Daoy (cell line): ENCODE data around the gene POLDIP3. TPM values are rescaled to one million over a fixed set of nuclear protein-coding genes. Genes with fewer than 3 reads are reported as not detected.
"Not testable (repeated sequence)": the region's sequence is repeated elsewhere in the genome, so short reads cannot be mapped to it uniquely, and the experiment has no call there.

Source experiments
- DNase-seq: peaks from one replicate; pipeline ENCODE4 v3.0.0-alpha.2; 2015; ENCODE audit warnings: low read depth
- total RNA-seq: library from RNA; depleted of rRNA; stranded (reverse); fragments of >200 nt; shearing (Covaris generic); gene quantifications from 2 replicates; pipeline ENCODE4 v1.2.3, GENCODE V29; 2014

The POLDIP3 gene
- total RNA-seq, 1 experiment from 2014 or later = 39.9 TPM

DNA sequence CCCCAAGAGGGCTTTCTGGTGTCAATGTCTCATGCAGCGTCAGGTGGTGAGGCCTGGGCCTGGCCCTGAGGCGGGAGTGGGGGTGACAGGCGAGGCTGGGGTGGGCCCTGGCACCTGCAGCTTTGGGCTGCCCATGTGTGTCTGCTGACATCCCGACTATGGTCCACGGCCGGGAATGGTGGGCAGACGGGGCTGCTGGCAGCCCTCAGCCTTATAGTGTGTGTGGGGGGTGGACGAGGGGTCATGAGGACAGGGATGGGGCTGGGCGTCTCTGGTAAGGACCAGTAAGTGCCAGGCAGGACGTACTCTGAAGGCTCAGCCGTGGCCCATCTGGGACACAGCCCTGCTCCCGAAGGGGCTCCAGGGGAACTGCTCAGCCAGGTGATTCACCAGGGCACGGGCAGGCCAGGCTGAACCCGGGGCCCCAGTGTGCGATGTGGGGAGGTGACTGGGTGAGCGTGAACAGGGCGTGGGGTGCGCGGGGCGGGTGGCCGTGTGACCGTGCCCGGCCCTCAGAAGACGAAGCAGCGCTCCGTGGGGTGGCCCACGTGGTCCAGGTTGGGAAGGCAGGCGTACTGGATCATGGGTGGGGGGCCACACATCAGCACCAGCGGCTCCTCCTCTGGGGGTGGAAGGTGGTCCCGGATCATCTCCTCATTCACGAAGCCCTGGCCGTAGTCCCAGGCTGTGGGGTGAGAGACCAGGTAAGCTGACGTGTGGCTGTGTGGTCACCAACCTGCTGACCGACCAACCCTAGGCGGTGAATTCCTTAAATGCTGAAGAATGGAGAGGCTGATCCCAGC is 4.8 kb upstream of the POLDIP3 start:
- DNase-seq = no peak

- DNase-seq = no peak
These were observed 2.7 kb upstream of the POLDIP3 start for GRCh38 chr22:42617155-42617983.

DNA sequence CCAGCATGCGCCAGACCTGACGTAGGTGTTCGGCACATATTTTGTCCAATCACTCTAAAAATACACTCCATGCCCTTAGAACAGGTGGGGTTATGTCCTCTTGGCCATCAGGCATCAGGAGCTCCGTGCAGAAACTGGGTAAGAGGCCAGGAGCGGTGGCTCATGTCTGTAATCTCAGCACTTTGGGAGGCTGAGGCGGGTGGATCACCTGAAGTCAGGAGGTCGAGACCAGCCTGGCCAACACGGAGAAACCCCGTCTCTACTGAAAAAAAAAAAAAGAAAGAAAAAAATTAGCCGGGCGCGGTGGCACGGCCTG is 1.1 kb upstream of the POLDIP3 start:
- not testable (repeated sequence) for DNase-seq

DNA sequence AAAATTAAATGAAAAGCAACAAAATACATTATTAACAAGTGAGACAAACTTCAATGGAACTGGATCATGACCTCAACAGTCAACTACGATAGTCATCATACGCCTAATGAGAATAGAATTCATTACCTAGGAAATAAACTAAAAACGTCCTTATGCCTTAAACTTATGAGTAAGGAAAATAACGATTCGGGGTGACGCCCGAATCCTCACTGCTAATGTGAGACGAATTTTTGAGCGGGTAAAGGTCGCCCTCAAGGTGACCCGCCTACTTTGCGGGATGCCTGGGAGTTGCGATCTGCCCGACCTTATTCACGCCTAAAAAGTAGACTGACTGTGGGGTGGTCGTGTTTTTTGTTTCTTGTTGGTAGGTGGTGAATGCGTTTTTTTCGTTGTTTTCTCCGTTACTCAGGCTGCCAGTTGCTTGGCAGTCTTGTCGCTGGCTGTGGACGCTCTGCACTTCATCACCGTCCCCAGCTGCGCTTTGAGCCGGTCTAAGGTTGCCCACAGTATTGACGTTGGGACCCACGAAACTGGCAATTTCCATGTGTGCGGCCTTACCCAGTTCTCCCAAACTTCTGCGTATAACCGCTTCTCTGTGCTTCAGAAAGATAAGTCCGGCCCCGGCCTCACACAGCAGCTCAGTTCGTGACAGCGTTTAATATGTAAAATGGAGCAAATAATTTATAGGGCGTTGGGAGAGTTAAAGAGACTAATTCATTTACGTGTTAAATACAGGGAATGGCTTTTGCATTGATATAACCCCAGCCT is 593 bp upstream of the POLDIP3 start:
- DNase-seq = peak; percentile 99

- peak; percentile 30 for DNase-seq
These were observed 796 bp downstream of the POLDIP3 start for GRCh38 chr22:42613872-42614301.

DNA sequence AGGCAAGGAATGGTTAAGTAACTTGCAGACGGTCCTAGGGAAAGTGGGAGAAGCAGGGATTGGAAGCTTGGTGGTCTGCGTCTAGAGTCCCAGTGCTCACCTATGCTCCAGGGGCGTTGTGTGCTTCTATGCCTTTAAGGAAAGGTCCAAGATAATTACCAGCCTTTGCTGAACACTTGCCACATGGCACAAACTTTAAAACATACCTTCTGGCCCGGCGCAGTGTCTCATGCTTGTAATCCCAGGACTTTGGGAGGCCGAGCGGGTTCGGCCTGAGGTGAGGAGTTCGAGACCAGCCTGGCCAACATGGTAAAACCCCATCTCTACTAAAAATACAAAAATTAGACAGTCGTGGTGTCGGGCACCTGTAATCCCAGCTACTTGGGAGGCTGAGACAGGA is 2.3 kb downstream of the POLDIP3 start:
- no peak for DNase-seq

DNA sequence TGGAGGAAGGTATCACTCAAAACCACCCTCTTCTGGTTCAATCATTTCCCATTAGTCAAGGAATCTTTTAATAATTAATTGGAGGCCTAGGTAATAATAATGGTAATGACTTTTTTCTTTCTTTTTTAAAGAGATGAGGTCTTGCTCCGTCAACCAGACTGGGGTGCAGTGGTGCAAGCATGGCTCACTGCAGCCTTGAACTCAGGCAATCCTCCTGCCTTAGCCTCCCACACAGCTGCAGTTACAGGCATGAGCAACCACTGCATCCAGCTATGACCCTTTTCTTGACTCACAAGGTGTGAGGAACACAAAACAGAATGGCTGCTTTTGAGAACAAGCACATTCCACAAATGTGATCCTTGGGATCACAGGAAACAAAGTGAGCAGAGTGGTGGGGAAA is 3.6 kb downstream of the POLDIP3 start:
- no peak for DNase-seq

DNA sequence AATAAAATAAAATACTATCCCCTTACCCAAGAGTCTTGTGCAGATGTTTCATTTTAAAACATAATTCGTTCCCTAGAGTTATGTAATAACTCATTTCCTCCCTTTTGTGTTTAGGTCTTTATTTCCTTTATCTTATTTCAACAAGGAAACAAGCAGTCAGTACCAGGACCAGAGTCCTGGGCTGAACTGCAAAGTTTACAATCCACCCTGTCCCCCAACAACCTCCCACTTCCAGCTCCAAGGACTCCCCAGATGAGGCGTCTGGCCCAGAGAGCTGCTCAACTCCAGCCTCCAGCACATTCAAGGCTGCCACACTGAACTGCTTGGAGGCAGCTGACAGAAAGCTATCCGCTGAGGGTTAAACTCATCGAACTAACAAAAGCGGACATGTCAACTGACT is 4.5 kb downstream of the POLDIP3 start:
- DNase-seq = no peak

GRCh38 chr22:42608823-42609361 is 5.8 kb downstream of the POLDIP3 start:
- peak; percentile 65 for DNase-seq

DNA sequence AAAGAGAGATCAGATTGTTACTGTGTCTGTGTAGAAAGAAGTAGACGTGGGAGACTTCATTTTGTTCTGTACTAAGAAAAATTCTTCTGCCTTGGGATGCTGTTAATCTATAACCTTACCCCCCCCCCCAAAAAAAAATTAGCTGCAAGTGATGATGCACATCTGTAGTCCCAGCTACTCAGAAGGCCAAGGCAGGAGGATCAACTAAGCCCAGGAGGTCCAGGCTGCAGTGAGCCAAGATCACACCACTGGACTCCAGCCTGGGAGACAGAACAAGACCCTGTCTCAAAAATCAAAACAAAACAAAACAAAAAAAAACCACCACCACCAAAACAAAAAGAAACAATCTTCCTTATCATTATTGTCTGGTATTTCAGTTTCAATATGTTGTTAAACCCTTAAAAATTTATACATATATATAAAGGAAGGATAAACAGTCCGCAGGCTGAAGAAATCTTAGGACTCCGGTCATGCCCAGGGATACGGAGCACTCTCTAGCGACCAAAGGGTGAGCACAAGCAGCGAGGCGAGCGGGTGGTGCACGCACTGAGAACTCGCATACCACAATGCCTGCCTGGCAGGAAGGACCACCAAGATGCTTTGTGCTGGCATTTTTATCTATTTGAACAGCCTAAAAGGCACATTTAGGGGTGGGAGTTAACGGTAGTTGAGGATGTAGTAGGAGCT is 6.4 kb downstream of the POLDIP3 start:
- no peak for DNase-seq

DNA sequence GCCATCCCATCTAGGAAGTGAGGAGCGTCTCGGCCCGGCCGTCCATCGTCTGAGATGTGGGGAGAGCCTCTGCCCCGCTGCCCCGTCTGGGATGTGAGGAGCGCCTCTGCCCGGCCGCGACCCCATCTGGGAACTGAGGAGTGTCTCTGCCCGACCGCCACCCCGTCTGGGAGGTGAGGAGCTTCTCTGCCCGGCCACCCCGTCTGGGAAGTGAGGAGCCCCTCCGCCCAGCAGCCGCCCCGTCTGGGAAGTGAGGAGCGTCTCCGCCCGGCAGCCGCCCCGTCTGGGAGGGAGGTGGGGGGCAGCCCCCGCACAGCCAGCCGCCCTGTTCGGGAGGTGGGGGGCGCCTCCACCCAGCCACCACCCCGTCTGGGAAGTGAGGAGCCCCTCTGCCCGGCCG is 7.0 kb downstream of the POLDIP3 start:
- not testable (repeated sequence) for DNase-seq

- no peak for DNase-seq
These were observed 10.3 kb downstream of the POLDIP3 start for GRCh38 chr22:42604403-42604802.

GRCh38 chr22:42603427-42603826 is 11.3 kb downstream of the POLDIP3 start:
- DNase-seq = no peak

GRCh38 chr22:42602470-42602869 is 12.2 kb downstream of the POLDIP3 start:
- DNase-seq = no peak

GRCh38 chr22:42601879-42602465 is 12.7 kb downstream of the POLDIP3 start:
- DNase-seq = no peak

DNA sequence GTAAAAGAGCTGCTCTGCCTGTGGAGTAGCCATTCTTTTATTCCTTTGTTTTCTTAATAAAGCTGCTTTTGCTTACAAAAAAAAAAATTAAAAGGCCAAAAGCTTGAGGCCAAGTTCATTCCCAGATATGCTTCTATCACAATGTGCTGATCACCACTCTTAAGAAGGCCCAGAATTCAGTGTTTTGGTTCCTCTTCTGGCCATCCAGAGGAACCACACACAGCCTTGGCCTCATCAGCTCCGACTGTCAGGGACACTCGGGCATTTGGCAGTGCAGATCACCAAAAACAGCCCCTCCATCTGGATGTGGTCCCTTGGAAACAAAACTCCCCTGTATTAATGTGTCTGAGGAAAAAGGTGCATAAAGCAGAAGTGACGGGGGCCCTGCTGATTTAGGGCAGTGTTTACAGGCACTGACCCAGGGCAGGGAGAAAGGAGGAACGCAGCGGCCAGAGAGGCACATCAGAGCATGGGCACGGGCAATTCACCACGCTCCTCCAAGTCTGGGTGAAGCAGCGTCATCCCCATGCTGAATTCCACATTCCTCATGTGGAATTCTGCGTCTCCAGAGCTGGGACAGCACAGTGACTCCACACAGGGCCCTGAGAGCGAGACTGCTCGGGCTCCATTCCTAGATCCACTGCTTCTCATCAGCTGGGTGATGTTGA is 17.7 kb downstream of the POLDIP3 start:
- no peak for DNase-seq

DNA sequence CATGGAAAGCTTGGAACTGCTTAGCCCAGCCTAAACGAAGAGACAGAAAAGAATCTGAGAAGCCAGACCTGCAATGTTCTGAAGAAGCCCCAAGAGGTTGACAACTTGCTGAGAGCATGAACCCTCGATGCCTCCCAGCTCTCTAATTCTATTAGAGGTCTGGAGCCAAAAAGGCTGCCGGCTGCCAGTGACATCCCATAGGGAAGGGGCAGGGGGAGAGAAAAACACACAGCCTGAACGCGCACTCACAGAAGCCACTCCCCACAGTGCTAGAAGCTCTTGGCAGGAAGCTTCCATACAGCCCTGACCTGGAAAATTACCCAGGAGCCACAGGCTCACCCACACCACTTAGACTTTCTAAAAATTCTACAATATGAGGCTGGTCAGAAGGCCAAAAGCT is 18.3 kb downstream of the POLDIP3 start:
- no peak for DNase-seq

DNA sequence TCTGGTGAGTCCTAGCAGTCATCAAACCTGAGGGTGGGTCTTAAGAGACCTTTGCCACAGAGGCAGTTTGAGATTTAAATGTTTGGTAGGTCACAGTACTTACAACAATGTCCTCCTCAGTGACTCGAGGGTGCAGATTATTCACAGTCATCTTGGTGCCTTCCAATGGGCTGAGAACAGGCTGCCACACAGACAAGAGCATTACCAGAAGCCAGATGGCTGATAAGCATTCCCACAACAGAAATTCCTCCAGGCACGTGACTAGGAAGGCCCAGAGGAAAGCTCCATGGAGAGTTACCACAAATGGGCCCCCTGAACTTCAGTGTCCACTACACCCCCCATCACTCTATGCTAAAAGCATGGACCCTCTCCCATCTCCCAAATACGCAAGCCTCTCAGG is 19.2 kb downstream of the POLDIP3 start:
- DNase-seq = no peak

DNA sequence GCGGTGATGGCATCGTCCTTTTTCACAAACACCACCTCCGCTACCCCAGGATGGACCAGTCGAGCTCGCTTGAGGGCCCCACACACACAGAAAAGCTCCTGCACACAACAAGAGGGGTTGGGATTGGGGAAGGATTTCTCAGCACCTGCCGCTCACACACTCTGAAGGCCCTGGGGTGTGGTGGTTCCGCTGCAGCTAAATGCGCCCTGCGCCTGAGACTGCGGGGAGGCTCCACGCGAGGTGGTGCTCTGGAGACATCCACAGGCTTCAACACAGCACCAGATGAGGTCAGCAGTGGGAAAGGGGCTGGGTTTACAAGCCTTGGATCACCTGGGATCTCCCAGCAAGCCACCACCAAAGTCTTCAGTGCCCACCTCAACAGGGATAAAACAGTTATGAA is 22.7 kb downstream of the POLDIP3 start:
- no peak for DNase-seq

GRCh38 chr22:42587588-42588175 is 27.0 kb downstream of the POLDIP3 start:
- DNase-seq = no peak
